NCI-H524 treated with DMSO at 0.1 percent for 48 hours (cell line): Measurements from ENCODE around the gene GFRA1.

Experiments used
- DNase-seq: peaks from one replicate; lab custom pipeline; 2025; lab: John Stamatoyannopoulos, UW

GFRA1 gene

DNA sequence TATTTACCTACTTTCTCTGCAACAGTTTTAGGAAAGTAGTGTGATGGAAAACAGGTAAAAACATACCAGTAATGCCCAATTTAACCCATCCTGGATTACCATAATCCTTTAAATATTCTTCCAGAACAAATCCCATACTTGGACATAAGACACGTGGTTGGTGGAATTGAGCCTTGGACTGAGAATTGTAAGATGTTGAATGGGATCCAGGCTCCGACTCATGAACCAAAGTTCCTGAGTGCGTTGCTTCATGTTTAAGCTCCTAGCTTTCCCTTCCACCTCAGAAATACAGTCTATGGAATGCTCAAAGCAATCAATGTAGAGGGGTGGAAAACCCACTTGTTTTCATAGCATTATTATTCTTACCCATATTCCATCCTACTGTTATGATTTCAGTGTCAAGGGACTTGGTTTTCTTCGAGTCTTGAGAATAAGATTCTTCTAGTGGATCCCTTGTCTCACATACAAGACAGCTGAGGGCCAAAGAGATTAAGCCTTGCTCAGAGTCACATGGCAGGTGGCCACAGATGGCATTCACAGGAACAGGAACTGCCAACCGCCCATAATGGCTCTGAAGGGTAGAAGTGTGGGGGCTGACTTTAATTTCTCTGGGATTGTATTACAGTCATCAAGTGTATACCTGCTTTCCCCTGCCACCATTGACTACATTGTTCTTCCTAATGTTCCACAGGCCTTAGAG lies 171.2 kb downstream of the GFRA1 start:
- DNase-seq, result peak; percentile 52

DNA sequence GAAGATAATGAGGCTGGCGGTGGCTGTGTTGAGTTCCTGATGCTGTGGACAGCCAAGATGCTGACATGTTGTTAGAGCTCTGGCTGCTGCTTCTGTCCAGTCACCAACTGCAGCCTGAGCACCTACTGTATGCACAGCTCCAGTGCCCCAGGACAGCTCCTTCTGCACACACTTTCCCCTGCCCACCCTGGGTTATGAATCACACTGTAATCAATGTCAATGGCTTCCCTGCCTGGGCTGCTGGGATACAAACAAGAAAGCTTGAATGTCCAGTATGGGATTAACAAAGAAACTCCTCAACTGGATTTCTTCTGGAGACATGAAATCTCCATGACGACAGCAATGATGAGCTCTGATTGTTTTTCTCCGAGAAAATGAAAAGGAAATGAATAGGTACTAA lies 172.0 kb downstream of the GFRA1 start:
- DNase-seq, result no peak

DNA sequence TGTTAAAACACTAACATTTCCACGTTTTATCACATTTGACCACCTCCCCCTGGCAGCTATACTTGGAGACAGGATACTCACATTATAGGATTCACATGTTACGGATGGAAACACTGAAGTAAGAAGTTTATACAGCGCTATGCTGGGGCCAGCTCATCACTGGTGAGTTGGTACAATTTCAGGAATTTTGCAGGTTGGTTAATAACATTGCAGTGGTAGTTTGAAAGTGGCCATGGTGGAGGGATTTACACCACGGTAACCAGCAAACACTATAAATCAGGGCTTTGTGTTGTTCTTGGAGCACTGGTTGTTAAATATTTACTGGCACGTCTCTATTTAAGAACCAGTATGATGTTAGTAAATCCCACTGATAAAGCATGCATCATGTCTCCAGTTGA lies 174.0 kb downstream of the GFRA1 start:
- no peak for DNase-seq

DNA sequence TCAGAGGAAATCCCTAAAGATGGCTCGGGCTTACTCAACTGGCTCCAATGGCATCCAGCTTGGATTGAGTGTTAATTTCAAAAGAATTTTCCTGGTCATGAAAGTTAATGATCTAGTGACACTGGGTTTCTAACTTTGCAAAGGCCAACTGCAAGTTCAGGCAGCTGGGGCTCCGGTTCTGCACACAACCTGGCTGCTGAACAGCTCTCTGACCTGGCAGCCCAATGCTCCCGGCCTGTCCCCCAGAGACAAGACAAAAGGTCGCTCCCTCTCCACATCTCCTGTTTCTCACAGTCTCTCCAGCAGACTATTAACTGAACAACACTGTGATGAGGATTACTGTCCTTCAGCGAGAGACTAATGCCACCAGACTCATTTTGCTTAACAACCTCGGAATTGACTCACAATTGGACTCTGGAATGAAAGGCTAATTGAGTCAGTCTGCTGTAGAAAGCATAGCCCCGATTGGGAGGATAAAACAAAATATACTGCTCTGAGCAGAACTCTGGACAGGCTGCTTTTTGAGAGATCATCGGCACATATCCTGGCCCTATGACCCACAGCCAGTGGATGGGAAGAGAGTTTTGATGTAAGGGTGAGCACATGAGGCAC lies 174.5 kb downstream of the GFRA1 start:
- DNase-seq, result no peak

DNA sequence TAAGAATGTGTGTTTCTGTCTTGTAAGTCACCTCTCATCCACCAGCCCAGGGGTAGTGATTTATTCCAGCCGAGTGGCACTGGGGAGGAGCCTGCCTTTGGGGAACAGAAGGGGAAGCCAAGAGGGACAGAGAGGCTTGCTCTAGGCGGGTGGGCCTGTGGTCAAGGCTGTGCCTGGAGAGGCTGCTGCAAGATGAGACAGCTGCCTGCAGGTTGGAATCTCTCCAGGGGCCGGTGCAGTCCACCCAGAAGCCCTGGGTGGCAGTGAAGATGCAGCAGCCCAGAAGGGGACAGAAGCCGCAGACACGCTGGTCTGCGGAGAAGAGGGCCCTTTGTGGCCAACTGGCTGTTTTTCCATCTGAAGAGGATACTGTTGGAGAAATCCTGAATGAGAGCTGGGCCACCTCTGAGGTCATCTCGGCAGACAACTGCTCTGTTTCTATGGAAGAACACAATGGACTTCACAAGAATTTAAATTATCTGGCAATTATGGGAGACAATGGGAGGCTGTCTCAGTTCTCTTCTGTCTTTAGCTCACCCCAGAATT lies 175.7 kb downstream of the GFRA1 start:
- peak; percentile 3 for DNase-seq

DNA sequence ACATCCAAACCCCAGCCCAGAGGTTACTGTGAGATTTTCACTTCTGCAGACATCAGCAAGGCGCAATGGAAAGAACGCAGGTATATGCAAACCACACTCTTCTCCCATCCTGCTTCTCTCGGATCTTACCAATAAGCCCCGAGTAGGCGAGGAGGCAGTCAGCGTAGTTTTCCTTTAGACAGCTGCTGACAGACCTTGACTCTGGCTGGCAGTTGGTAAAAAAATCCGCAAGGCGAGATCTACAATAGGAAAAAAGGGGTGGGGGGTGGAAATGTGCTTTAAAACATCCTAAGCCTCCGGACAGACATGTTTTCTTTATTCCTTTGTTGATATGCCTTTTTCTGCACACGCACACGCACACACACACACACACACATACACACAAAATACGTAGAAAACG lies 176.5 kb downstream of the GFRA1 start:
- no peak for DNase-seq

DNA sequence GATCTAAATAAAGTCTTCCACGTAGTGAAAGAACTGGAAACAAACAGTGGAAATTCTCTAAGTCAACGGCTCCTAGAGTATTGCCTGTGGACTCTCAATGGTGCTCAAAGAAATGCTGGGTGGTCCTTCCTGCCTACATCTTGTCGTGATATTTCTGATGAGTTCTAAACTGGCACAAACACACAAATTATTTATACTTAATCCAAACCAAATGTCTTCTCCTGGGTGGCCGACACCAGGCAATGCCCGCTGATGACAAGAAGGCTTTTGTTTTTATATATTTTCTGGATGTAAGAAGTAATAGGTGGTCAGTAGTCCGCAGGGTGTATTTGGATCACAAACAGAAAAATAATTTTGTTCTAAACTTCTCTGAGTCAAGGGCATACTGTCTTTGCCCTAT lies 178.7 kb downstream of the GFRA1 start:
- DNase-seq, result no peak

DNA sequence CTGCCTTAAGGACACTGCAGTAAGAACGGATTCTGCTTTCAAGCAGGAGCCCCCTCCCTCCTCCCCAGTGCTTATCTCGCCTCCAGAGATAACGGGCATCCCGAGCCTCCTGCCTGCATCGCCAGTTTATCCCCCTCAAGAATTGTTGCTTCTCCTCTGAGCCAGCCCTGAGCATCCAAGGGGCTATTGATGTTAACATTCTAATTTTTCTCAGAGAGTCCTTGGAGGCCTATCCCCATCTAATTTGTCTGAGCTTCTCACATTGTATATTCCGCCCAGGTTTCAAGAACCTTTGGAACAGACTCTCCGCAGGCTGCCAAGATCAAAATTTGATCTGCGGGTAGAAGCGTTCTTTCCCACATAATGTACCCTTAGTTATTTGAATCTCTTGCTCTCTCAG lies 180.0 kb downstream of the GFRA1 start:
- DNase-seq, result no peak

DNA sequence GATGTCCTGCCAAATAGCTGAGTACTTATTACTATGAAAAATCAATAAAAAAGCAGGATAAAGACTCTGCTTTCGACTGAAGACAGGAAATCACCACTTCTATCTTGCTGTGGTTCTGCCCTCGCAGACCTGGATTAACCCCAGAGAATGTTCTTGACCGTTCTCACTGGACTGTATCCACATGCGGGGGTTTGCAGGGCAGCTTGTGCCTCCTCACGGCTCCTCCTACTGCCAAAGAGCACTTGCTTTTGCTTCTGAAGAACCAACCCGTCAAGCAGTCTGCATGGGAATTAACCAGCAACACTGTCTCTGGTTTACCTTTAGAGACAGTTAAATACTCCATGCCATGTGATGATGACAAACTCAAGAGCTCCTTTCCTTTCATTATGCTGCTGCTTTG lies 184.0 kb downstream of the GFRA1 start:
- no peak for DNase-seq

DNA sequence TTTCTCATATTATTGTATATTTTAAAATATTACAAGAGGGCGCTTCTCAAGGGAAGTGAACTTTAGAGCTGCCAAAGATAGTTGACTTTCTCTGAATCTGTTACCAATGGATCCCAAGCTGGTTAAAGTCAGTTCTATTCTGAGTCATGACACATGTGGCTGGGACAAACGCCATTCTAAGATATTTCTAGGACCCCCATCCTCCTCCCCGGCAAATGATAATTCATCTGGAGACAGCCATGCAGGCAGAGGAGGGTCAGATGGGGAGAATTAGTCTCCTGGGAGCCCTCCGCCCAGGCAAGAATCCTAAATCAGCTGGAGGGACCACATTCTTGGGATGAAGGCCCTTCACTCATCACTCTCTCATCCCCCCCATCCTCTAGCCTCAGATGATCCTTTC lies 187.7 kb downstream of the GFRA1 start:
- DNase-seq, result no peak

DNA sequence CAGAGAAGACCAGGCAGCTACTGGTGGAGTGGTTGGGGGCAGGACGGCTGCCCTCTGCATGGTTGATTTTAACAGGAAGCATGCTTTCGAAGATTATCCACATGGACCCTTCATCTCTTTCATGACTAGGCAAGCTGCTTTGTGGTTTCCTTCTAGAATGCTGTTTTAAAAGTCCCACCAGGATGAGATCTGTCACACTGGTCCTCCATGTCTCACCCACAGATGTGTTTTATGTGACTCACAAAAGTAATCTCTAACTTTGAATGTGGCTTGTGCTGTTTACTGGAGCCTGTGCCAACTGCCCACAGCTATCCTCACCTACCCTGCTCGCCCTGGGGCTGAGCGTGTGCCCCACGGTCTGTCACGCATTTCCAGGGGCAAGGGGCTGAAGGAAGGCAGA lies 188.8 kb downstream of the GFRA1 start:
- DNase-seq, result no peak

DNA sequence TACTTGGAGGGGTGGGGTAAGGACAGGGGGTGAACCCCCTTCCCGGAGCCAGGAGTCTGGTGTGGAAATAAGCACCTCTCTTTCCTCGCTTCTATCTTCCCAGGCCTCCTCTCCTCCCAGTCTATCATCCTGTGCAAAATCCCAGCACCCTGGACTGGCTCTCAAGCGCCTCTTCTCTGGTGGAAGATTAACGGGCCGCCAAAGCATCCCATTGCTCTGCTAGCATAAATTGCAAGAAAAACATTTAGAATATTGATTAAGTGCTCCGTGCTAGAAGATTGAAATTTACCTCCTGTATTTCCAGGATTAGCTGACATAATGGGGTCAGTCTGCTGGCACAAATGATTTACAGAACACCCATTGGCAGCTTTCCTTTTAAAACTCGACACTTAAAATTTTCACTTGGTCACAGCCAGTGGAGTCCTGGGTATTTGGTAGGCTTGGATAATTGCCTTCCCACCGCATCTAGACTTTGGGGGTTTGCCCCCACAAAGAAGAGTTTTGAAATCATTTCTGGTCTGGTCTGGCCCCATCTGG lies 189.7 kb downstream of the GFRA1 start:
- DNase-seq, result no peak

DNA sequence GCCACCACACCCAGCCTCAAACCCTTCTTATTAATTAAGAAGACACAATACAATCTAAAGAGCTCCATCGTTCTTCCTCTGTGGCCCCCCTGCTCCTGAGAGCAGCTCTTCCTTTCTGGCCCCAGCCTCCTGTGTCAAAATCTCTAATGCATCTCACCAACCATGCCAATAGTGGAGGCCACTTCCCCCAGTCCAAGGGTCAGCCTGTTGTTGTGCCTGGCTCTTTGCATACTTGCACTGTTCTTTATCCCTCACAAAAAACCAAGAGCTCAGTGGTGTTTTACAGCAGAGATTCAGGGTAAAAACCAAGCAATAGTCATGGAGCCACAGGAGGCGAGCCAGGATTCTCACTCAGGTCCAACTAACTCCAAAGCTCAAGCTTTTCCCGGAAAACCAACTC lies 190.2 kb downstream of the GFRA1 start:
- DNase-seq, result no peak

DNA sequence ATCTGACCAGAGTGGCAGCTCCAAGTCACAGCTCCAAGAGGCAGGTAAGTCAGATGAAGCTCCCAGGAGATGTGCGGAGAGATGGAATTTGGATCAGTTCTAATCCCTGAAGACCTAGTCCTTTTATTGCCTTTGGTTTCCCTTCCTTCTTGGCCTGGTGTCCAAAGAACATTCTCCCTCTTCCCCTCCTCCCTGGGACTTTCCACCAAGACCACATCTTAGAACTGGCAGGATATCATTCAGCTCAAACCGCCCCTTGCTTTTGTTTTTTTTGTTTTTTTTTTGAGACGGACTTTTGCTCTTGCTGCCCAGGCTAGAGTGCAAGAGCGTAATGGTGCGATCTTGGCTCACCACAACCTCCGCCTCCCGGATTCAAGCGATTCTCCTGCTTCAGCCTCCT lies 190.8 kb downstream of the GFRA1 start:
- DNase-seq, result no peak

DNA sequence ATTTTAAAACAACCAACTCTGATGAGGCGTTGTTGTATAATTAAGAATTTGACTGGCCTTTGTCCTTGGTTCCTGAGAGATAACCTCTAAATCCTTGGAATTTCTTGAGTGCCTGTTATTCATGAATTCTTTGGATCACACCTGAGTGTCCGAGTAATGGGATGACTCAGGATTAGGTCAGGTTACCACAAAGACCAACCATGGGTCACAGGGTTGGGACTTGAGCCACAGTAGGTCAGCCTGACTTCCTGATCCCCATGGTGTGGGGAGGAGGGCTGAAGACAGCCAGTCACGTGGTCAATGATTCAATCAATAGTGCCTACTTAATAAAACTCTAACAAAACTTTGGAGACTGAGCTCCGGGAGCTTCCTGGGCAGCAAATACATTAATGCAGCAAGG lies 192.5 kb downstream of the GFRA1 start:
- DNase-seq, result no peak

DNA sequence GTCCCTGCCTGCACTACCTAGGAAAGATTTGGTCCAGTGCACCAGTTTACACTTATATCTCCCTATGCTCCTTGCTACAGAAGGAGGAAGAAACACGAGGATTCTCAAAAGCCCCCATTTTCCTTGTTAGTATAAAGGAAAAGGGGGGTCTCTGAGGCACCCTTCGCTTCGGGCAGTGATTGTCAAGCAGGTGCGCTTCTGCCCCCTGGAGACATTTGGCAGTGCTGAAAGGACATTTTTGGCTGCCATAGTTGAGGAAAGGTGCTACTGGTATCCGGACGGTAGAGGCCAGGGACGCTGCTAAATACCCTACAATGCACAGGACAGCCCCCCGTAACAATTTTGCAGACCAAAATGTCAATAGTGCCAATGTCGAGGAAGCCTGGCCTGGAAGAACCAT lies 193.7 kb downstream of the GFRA1 start:
- no peak for DNase-seq

DNA sequence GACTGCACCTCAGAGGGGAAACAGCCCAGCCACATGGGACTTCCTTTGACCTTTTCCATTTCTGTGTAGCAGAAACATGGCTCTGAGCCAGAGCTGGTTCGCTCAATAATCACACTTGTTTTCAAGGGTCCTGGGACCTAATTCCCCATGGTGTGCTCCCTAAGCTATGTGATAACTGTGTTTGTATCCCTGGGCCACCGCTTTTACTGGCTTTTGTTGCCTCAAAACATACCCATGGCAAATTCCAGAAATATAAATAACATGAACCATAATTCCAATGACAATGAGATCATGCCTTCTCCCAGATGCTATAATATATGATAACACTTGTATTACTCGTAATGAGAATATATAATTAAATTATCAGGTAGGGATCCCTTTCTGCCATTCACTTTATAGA lies 196.4 kb downstream of the GFRA1 start:
- DNase-seq, result no peak

DNA sequence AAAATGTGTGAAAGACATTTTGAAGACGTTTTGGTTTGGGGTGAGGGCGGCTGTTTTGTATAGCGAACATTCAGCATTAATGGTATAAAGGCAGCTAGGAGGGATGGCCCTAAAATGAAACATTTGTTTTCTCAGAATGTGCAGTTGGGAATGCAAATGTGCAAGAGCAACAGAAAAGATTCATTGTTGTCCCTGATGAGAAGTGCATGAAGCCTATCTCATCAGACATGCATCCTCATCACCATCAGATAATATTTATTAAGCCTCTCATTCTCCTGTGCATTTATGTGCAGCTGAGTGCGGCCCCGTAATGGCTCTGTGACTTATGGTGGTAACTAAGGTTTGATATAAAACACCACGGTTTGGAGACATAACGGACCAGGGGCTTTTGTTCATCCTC lies 199.5 kb downstream of the GFRA1 start:
- DNase-seq, result no peak

DNA sequence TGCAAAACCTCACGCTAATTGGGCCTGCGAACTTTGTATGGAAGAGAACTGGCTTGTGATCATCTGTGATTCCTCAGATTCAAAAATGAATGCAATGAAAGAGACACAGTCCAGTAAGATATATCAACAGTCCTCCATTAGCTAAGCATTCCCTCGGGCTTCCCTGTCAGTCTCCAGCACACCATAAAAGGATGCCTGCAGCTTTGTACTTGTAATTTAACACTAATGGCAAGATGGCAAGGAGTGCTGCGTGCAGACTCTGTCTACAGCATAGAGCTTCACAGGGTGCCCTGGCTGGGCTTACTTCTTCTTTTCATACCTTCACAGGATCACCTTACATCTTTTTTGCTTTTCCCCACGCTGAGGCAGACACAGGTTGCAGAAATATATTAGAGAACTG lies 200.0 kb downstream of the GFRA1 start:
- DNase-seq, result peak; percentile 0

DNA sequence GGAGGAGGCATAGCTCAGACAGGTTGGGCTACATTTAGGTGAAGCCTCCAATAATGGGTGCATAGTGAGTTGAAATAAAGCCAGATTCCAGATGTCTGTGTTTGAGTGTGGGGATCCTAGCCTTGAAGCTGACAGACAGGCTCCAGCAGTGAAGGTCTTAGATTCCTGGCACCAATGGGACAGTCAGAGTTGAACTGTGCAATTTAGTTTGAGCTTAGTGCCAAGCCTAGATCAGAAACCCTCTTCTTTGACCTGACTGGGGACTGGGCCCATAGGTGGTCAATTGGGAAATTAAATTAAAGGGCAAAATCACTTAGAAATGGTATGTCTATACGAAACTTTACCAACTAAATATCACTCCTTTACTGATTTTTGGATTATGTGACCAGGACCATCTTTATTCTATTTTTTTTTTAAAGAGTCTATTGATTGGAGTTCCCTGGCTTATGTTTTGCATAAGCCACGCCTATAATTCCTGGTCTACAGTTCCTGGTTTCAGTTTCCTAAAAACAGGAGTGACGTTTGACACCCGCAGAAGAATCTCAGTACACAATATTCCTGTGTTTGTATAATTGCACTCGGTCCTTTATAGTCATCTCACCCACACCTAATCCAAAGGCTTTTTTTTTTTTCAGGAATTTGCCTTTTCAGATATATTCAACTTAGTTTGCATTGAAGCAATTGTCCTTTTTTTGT lies 201.4 kb downstream of the GFRA1 start:
- no peak for DNase-seq

DNA sequence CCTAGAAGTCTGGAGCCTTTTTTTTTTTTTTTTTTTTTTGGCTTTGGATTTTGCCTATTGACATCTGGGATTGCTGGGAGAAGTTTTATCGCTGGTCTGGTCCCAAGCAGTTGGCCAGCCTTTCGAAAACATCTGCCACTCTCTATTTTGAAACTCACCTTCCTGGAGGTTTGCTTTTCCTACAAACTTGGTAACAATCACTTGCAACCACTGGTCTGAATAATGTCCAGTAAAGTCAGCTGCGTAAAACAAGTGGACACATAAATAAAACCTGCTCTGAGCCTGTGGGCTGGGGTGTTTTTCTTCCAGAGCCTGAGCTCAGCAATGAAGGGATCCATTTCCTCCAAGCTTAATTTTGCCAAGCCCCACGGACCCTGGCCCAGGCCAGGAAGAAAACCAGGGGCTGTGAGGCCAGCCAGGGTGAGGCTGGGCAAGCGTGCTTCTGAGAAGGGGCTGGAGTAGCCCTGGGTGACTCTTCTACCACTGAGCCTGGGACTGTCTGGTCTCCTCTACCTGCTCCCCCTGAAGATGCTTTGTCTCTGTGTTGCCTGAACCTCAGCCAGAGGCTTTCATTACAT lies 202.2 kb downstream of the GFRA1 start:
- DNase-seq, result no peak

DNA sequence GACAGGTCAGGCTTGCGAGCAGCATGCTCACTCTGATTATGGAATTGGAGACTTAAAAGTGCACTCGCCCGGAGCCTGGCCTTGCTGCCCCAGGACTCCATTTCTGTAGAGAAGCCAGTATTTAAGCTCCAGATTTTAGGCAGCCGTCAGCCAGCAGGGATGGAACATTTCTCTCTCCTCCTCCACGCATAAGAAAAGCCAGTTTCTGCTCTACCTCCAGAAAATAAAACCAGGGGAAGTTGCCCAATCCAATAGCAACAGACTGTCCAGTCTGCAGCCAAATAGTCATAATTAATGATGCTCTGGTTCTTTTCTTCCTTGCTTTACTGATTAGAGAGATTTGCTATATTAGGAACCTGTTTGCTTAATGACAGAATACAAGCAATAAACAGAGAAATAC lies 203.2 kb downstream of the GFRA1 start:
- no peak for DNase-seq

DNA sequence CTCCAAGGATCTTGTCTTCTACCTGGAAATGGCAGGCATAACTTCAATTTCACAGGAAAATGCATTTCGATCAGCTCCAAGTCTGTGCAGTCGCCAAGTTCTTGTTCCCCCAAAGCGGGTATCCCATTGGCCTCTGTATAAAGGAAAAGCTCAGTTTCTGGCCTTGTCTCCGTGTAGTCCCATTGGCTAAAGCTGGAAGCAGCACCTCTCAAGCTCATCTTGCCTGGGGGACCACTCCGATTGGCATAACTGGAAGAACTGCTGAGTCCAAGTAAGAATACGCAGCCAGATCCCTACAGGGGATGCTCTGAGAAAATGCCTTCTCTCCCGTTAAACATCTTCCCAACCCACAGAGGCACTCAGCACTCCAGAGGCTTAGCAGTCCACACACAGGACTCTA lies 205.2 kb downstream of the GFRA1 start:
- DNase-seq, result no peak
